Common myeloid progenitor, CD34-positive (primary cell): ENCODE measurements around the gene PAFAH1B1.
"Not testable (repeated sequence)": the region's sequence is repeated elsewhere in the genome, so short reads cannot be mapped to it uniquely, and the experiment has no call there.

Experiments used
- CTCF ChIA-PET: fragments of 350-600 bp; sonication (Branson Sonifier 250); formaldehyde crosslinking; loops from one replicate; lab custom pipeline; 2021; ENCODE audit warnings: antibody characterized with exemption; lab: Charles Lee
- POLR2A ChIA-PET: fragments of 350-600 bp; sonication (Branson Sonifier 250); formaldehyde crosslinking; loops from one replicate; lab custom pipeline; 2021; ENCODE audit warnings: antibody characterized with exemption; lab: Charles Lee
- DNase-seq, 3 donors: peaks; one replicate each; pipeline versions ENCODE4 v3.0.0 to v3.0.0-alpha.2; 2013
- H3K27ac ChIP-seq, 2 experiments: 1 replicate in 1 of 2; 2 replicates in 1 of 2; pipeline ENCODE4 v1.7.0; 2013; ENCODE audit warnings: inconsistent platforms in 2 of 2, low read length in 2 of 2, mild to moderate bottlenecking in 2 of 2, low read depth in 1 of 2, moderate library complexity in 1 of 2; ENCODE audit not compliant: severe bottlenecking in 2 of 2, insufficient read depth in 1 of 2, poor library complexity in 1 of 2
- H3K27me3 ChIP-seq, 5 experiments: replicated peaks in 2 of 5; 1 replicate in 3 of 5; 2 replicates in 2 of 5; pipeline versions ENCODE4 v1.6.1 to v1.7.0; 2013; ENCODE audit warnings: low read length in 4 of 5, mild to moderate bottlenecking in 2 of 5, moderate library complexity in 2 of 5, inconsistent platforms in 1 of 5; ENCODE audit not compliant: insufficient read depth in 5 of 5, control insufficient read depth in 4 of 5
- H3K36me3 ChIP-seq, 4 experiments: 1 replicate in 2 of 4; 2 replicates in 2 of 4; pipeline versions ENCODE4 v1.6.1 to v1.7.0; 2013; ENCODE audit warnings: low read length in 3 of 4, control low read depth in 1 of 4, mild to moderate bottlenecking in 1 of 4; ENCODE audit not compliant: control insufficient read depth in 4 of 4, insufficient read depth in 4 of 4
- H3K4me1 ChIP-seq, 4 experiments: 1 replicate in 3 of 4; 2 replicates in 1 of 4; pipeline versions ENCODE4 v1.6.1 to v1.7.1; 2013; ENCODE audit warnings: low read length in 3 of 4, mild to moderate bottlenecking in 3 of 4, control low read depth in 1 of 4, inconsistent platforms in 1 of 4, moderate library complexity in 1 of 4; ENCODE audit not compliant: control insufficient read depth in 4 of 4, insufficient read depth in 4 of 4; ENCODE audit errors: control extremely low read depth in 1 of 4
- H3K4me3 ChIP-seq, 7 experiments: 1 replicate in 4 of 7; 2 replicates in 3 of 7; pipeline versions ENCODE4 v1.5.1 to v1.7.0; 2013; ENCODE audit warnings: mild to moderate bottlenecking in 7 of 7, low read length in 6 of 7, moderate library complexity in 6 of 7, inconsistent platforms in 2 of 7, low read depth in 2 of 7, control low read depth in 1 of 7; ENCODE audit not compliant: insufficient read depth in 4 of 7, control insufficient read depth in 1 of 7; ENCODE audit errors: extremely low read depth in 1 of 7
- H3K9me3 ChIP-seq, 5 experiments: 1 replicate in 4 of 5; 2 replicates in 1 of 5; pipeline versions ENCODE4 v1.6.1 to v1.7.1; 2013; ENCODE audit warnings: low read length in 4 of 5, mild to moderate bottlenecking in 2 of 5, inconsistent platforms in 1 of 5, low read depth in 1 of 5, moderate library complexity in 1 of 5; ENCODE audit not compliant: control insufficient read depth in 4 of 5, insufficient read depth in 2 of 5; ENCODE audit errors: control extremely low read depth in 1 of 5
- WGBS: methylation state at CpG from one replicate; pipeline ENCODE4 v1.1.5; 2013; ENCODE audit not compliant: insufficient coverage; 5-methylcytosine and 5-hydroxymethylcytosine counted together

PAFAH1B1 gene

DNA sequence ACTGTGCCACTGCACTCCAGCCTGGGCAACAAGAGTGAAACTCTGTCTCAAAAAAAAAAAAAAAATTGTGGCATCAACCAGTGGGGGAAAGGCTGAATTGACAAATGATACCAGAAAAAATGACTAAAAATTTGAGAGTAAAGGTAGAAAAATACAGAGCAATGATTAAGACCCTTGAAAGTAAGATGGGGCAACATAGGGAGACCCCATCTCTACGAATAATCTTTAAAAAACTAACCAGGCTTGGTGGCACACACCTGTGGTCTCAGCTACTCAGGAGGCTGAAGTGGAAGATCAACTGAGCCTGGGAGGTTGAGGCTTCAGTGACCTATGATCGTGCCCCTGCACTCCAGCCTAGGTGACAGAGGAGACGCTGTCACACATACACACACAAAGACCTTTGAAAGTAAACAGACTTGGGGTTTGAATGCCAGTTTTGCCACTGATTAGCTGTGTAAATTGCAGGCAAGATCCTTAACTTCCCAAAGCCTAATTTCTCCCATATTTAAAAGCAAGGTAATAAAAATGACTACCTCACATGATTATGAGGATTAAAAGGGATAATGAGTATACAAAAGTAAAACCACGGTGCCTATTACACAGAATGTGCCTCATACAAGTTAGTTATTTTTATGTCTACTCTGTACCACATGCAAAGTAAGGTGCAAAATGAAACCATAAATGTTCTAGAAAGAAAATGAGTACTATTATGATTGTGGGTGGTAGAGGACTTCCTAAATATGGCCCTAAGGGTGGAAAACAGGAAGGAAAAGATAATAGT, 21.7 kb upstream of the PAFAH1B1 start:
- Histone ChIP-seq H3K27me3 (no peaks in the 10 kb centered on the region), H3K27ac (no peak overlapping the region), H3K4me3 (no peak overlapping the region), H3K4me1 (no peaks in the 10 kb centered on the region), H3K9me3 (no peaks in the 10 kb centered on the region), H3K36me3 (no peaks in the 10 kb centered on the region)
- no peak for DNase-seq
- WGBS: 100% methylated on average over 1 of the region's 4 CpGs
- CTCF ChIA-PET: no interaction called here
- POLR2A ChIA-PET: interaction anchor here (0.6 kb wide), 1 partner anchor 36 kb away, joined by 3 read pairs; no protein-coding TSS in a partner anchor

GRCh38 chr17:2572304-2572609, 21.2 kb upstream of the PAFAH1B1 start:
- WGBS: 71% methylated on average over 3 of the region's 7 CpGs
- H3K27me3 ChIP-seq, POLR2A ChIA-PET, CTCF ChIA-PET, H3K27ac ChIP-seq, H3K9me3 ChIP-seq, H3K4me1 ChIP-seq, H3K36me3 ChIP-seq, H3K4me3 ChIP-seq: not testable (repeated sequence)
- DNase-seq: peak in 1 of 3 donors; percentile 16

DNA sequence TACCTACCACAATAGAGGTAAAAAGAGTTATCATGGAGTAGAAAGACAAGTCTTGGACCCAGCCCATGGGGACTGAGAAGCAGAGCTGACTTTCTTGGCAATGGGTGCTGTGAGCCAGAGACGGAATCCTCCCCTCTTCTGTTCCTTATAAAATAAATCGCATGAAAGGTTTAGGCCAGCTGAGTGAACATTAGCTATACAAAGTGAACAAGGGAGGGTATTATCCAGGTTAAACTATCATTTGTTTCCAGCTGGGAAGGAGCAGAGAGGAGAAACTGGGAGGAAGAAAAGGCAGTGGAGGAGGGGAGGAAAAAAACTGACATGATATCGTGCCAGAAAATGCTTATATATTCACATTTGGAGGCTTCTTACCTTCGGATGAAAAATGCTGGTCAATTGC, 13.3 kb upstream of the PAFAH1B1 start:
- Histone ChIP-seq H3K36me3 (no peaks in the 10 kb centered on the region), H3K9me3 (peaks cover 0 to 2% (median 0%) of the 10 kb centered on the region in 5 experiments), H3K4me1 (no peaks in the 10 kb centered on the region), H3K4me3 (no peak overlapping the region), H3K27ac (no peak overlapping the region), H3K27me3 (peaks cover 0 to 3% (median 0%) of the 10 kb centered on the region in 5 experiments)
- CTCF ChIA-PET: interaction anchor here (1.0 to 1.2 kb wide), 3 partner anchors 13 to 38 kb away, joined by 3 read pairs; no protein-coding TSS in a partner anchor
- WGBS: 80% methylated on average over 1 of the region's 4 CpGs
- POLR2A ChIA-PET: no interaction called here
- DNase-seq: no peak

DNA sequence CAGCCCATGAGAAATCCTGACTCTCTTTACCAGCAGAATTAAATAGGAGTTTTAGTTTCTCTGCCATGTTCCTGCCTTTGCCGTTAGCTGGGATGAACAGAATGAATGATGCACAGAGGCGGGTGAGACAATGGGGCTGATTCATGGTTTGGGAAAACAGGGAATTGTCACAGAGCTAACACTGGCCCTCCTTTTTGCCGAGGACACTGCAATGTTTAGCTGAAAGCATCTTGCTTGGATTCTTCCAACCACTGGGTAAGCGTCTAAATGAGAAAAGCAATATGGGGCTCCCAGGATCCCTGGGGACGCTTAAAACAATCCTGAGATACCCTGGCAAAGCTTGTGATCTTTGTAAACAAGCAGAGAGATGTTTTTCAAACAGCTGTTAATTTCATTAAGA, 12.8 kb upstream of the PAFAH1B1 start:
- Histone ChIP-seq H3K9me3 (peaks cover 0 to 2% (median 0%) of the 10 kb centered on the region in 5 experiments), H3K27me3 (peaks cover 0 to 3% (median 0%) of the 10 kb centered on the region in 5 experiments), H3K4me3 (no peak overlapping the region), H3K4me1 (no peaks in the 10 kb centered on the region), H3K27ac (no peak overlapping the region), H3K36me3 (no peaks in the 10 kb centered on the region)
- ChIA-PET CTCF (interaction anchor here (1.0 to 1.2 kb wide), 3 partner anchors 12 to 37 kb away, joined by 3 read pairs; no protein-coding TSS in a partner anchor), POLR2A (no interaction called here)
- 98% methylated on average over 5 of the region's 5 CpGs for WGBS
- no peak for DNase-seq

DNA sequence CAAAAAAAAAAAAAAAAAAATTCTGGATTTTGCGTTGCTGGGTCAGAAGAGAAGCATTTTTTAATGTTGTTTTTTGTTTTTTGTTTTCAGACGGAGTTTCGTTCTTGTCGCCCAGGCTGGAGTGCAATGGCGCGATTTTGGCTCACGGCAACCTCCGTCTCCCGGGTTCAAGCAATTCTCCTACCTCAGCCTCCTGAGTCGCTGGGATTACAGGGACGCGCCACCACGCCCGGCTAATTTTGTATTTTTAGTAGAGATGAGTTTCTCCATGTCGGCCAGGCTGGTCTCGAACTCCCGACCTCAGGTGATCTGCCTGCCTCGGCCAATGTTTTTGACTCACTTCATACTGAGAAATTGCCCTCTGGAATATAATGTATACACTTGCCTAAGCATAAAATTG, 11.0 kb upstream of the PAFAH1B1 start:
- Histone ChIP-seq H3K4me1 (no peaks in the 10 kb centered on the region), H3K9me3 (peaks cover 0 to 2% (median 0%) of the 10 kb centered on the region in 5 experiments), H3K27ac (no peak overlapping the region), H3K27me3 (peaks cover 0 to 3% (median 0%) of the 10 kb centered on the region in 5 experiments), H3K36me3 (no peaks in the 10 kb centered on the region), H3K4me3 (no peak overlapping the region)
- CTCF ChIA-PET: no interaction called here
- WGBS: 97% methylated on average over 11 of the region's 18 CpGs
- POLR2A ChIA-PET: interaction anchor here (0.7 kb wide), 1 partner anchor 105 kb away, joined by 10 read pairs; no protein-coding TSS in a partner anchor
- no peak for DNase-seq

DNA sequence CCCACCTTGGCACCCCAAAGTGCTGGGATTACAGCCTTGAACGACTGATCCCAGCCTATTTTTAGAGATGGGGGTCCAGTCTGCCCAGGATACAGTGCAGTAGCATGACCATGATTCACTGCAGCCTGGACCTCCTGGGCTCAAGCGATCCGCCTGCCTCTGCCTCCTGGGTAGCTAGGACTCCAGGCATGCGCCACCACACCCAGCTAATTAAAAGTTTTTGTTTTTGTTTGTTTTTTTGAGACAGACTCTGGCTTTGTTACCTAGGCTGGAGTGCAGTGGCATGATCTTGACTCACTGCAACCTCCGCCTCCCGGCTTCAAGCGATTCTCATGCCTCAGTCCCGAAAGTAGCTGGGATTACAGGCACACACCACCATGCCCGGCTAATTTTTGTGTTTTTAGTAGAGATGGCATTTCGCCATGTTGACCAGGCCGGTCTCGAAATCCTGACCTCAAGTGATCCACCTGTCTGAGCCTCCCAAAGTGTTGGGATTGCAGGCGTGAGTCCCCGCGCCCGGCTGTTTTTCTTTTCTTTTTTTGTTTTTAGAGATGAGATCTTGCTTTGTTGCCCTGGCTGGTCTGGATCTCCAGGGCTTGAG, 2.3 kb upstream of the PAFAH1B1 start:
- WGBS: 93% methylated on average over 10 of the region's 16 CpGs
- POLR2A ChIA-PET: no interaction called here
- Histone ChIP-seq H3K27ac (no peak overlapping the region), H3K4me3 (no peak overlapping the region), H3K36me3 (no peaks in the 10 kb centered on the region), H3K9me3 (no peaks in the 10 kb centered on the region), H3K27me3 (no peaks in the 10 kb centered on the region), H3K4me1 (peaks cover 9 to 25% (median 17%) of the 10 kb centered on the region in 4 experiments)
- DNase-seq: no peak
- CTCF ChIA-PET: interaction anchor here (0.9 kb wide), 1 partner anchor 43 kb away, joined by 3 read pairs; no protein-coding TSS in a partner anchor
